ENCODE measurements around the gene VIPR1. TPM values are rescaled to one million over a fixed set of nuclear protein-coding genes. Genes with fewer than 3 reads are reported as not detected.

Gene VIPR1, protein sequence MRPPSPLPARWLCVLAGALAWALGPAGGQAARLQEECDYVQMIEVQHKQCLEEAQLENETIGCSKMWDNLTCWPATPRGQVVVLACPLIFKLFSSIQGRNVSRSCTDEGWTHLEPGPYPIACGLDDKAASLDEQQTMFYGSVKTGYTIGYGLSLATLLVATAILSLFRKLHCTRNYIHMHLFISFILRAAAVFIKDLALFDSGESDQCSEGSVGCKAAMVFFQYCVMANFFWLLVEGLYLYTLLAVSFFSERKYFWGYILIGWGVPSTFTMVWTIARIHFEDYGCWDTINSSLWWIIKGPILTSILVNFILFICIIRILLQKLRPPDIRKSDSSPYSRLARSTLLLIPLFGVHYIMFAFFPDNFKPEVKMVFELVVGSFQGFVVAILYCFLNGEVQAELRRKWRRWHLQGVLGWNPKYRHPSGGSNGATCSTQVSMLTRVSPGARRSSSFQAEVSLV
- polyA plus RNA-seq (2013, experiment 1 of 2; ENCODE audit: insufficient read length): not detected
- not detected for polyA plus RNA-seq (2013, experiment 2 of 2; ENCODE audit: insufficient read length)

DNA sequence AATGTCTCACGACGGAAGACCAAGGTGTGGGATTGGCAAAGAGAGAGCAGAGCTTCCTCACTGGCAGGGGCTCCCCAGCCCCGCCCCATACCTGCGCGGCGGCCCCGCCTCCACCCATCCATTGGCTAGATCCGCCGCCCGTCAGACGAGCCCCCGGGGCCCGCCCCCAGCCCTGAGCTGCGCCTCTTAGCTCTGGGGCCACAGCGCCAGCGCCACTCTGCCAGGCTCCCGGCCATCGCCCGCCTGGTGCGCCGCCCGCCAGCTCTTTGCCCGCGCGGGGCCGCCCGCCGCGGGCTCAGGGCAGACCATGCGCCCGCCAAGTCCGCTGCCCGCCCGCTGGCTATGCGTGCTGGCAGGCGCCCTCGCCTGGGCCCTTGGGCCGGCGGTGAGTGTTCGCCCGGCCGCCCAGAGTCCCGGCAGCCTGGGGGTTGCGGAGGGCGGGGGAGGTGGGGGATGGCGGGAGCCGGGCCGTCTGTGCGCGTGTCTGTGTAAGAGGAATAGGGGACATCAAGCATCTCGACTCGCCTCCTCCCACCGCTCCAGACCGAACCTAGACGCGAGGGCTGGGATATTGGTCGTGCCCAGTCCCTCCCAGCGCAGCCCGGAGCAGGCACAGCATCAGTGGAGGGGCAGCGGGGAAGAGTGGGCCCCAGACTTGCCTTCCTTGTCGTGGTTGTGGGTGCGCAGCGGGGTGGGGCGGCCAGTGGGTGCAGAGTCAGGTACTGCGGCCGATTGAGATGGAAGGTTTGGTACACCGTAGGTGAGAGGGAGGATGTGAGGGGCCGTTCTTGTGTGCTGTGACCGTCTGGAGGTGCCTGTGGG is at the start of gene VIPR1:
TSS of gene VIPR1 (plus strand) at position 215 of the 822 bp plus-strand sequence. CDS start at position 308, 93 bp downstream.
- DNase-seq: no peak

DNA sequence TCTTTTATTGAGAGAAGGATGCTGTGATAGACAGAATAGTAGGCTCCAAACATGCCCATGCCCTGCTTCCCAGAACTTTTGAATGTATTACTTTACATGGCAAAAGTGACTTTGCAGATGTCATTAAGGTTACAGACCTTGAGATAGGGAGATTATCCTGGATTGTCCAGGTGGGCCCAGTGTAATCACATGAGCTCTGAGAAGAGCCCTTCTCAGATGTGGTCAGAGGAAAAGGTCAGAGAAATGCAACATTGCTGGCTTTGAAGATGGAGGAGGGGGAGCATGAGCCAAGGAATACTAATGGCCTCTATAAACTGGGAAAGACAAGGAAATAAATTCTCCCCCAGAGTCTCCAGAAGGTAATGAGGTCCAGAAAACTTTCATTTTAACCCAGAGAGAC is 46.2 kb upstream of the VIPR1 start:
- DNase-seq: no peak

DNA sequence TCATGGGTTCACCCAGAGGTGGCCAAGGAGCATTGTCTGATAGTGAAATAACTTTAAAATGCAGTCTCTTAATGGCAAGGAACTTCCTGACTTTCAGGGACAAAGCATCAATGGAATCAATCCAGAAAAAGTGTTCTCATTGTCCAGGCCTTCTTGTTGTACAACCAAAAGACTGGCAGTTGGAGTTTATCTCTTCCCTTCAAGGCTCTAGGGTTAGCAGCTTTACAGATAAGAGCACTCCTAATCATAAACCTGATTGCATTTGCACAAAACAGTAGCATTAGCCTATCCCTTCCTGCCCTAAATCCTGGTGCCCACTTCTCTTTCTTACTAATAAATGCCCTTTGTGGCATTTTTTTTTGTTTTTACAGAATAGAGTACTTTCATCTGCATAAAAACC is 43.3 kb upstream of the VIPR1 start:
- DNase-seq: no peak

DNA sequence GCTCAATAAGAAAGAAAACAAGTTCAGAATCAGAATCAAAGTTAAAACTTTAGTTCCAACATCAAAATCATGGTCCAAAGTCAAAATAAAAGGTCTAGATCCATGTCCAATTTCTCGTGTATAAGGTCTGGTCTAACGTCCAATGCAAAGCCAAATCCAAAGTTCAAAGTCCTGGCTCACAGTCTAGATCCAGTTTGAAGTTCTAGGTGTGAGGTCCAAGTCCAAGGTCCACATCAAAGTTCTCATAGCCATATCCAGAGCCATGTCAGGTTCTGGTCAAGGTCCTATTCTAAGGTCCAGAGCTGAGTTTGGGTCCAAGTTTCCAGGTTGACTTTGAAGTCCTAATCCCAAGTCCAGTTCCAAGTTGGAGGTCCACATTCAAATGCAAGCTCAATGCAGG is 40.7 kb upstream of the VIPR1 start:
- DNase-seq: no peak

DNA sequence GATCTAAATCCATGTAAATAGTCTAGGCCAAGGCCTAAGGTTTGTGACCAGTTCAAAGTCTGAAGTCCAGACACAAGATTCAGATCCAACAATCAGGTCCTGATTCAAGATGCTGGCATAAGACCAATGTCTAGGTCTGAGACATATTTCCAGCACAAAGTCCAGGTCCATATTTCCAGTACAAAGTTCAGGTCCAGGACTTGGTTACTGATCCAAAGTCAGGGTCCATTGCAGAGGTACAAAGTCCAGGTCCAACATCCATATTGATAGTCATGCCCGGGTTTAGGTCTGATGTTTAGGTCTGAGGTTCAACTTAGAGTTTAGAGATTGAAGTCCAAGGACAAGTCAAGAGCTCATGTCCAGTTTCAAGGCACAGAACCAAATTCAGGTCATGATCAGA is 39.4 kb upstream of the VIPR1 start:
- no peak for DNase-seq

DNA sequence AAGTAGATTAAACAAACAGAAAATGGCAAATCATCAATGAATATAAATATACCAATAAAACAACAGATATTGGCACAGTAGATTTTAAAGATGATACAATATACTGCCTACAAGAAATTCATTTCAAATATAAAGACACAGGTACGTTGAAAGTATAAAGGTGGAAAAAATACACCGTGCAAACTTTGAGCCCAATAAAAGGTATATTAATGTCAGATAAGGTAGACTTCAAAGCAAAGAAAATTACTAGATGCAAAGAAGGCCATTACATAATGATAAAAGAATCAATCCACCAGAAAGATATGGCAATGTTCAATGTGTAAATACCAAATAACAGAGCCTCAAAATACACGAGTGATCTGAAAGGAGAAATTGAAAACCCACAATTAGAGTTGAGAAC is 34.3 kb upstream of the VIPR1 start:
- DNase-seq: no peak

DNA sequence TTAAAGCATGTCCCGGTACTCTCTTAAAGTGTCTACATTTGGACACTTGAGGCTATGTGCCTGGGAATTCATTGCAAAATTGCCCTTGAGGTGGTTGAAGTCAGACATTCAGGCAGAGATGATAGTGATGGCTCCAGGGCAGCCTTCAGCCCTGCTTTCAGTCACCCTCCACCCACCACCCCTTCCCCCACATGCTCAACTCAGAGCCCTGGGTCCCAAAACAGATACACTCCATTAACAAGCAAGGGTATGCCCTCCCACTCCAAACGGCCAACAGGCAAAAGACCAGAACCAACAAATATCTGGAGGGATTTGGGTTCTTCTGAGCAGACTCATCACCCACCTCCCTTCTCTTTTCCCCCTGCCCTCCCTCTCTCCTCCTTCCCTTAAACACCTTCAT is 29.9 kb upstream of the VIPR1 start:
- no peak for DNase-seq

DNA sequence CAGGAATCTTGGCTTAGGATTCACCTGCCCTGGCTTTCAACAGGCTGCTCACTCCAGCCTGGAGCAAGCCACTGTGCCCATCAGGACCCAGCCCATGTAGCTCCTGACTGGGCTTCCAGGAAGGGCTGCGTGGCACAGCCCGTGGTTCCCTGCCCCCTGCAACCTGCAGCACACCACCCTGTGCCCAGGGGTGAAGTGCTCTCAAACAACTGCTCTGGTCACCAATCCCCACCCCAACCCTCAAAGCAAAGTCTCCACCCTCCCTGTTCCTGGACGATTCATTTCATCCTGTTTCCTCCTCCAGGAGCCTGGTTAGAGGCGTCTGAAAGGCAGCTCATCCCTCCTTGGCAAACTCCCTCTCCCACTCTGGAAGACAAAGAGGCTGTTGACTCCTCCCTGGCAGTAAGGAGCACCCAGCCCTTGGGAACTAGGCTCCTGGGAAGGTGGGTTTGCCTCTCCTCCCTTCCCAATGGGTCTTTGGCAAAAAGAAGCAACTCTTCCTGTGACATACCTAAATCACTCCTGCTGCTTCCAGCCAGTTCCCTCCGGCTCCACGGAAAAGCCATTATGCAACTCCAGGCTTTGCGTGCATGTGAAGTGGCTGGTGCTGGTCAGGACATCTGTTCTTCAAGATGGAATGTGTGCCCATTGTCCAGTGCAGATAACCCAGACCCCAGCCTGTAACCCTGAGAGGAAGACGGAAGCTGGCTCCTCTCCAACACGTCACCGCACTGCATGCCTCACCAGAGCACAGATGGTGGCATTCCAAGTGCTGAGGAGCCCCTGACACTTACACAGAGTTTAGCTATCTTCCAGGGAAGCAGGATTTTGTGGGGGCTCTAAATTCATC is 29.1 kb upstream of the VIPR1 start:
- DNase-seq: peak; percentile 13

DNA sequence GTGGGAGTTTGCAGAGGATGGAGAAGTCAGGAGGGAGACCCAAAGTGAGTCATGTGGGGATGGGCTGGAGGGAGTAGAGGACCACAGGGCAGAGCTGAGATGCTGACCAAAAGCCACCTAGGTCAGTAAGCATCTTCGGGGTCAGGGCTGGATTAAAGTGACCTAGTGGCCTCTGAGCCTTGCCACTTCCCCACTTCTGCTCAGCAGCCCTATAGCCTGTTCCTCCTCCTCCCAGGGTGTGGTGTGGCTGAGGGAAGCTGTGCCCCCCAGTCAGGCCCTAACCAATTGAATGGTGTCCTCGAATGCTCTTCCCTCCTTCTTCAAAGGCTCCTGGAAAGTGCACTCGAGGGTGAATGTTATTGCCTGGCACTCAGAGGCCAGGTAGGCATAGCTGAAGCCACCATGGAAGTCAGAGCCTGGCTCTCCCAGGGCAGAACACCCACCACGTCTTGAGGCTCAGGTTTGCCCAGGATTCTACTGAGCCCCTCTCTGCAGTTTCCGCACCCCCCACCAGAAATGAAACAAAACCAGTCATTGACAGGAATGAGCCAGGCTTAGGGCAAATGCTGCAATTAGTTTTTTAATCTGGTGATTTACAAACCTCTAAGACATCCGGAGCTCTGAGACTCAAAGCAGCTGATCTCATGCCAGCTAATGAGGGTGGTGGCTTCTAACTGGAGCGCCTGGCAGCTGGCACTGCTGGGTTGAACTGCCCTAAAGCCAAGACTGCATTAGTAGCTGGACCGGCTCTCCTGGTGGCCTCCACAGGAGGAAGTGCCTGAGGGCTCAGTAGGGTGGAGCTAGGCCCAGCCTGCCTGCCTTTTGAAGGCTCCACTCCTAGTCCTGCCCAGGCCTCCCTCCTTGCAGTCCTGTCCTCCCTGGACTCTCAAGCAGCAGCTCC is 26.0 kb upstream of the VIPR1 start:
- no peak for DNase-seq

DNA sequence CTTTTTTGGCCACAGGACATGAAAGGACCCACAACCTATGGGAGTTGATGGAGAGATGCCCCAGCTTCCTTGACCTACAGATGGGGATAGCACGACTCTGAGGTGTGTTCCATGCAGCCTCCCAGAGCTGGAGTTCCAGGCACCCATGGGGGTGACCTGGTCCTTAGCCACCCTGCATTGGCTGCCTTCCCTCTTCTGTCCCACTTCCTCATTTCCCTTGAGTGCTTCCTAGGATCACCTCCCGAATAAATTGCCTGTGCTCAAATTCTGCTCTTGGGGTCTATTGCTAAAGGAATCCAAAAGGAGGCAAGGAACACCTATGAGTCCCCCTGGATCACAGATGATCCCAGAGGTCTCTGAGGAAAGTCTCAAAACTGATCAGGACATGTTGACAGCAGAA is 24.7 kb upstream of the VIPR1 start:
- no peak for DNase-seq

DNA sequence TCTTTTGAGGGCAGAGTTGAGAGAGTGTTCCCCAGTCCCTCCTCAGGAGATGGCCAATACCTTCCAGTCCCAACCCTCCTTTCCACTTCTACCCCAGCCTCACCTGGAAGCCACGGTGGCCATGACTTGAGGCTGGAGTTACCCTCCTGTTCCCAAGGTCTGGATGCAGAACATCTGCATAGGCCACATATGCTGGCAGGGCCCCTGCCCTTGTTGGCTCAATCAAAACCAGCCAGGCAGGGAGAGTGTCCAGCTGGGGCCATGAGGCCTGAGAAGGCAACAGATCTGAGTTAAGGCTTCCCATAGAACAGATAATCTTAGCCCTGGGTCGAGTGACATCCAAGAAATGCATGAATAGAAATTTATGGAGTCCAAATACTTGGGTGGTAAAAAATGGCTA is 23.6 kb upstream of the VIPR1 start:
- no peak for DNase-seq

DNA sequence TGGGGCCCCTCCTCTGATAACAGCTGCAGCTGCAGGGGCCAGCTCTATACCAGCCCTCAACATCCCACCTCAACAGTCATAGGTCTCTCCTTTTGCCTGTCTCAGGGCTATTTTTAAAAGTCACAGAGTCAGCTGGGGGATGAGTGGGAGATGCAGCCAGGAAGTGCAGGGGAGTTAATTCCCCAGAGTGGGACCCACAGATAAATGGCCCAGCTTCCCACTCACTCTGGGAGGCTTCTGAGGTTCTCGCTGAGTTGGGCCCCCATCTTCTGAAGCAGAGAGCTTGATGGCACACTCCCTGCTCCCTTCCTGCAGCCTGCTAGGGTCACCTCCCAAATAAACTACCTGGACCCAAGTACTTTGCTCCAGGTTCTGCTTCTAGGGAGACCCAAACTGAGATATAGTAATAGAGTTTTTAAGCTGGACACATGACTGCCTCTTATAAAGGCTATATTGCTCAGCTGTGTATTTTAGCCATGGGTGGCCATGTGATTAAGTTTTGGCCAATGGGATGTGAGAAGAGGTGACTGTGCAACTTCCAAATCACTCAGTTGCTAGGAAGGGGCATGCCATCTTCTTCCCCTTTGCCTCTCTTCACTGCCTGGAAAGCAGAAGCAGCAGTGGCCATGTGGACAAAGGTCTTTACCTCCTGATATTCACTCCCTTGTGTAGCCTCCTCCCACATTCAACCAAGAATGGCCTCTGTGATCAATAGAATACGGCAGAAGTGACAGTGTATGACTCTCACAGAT is 15.5 kb upstream of the VIPR1 start:
- no peak for DNase-seq

DNA sequence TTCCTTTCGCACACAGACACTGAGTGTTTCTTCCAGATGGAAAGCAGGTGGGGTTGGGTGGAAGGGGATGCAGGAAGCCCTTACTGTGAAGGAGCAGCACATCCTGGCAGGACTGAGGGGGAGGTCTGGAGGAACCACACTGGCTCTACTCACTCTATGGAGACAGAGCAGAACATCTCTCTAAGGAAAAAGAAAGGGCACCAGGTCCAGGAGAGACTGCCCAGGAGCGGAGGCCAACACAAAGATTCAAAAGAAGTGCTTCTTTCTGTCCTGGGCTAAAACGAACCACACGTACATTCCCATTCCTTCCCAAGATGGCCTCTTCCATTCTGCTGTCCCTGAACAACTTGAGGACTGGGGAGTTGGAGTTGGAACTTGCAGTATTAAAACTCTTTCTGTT is 13.8 kb upstream of the VIPR1 start:
- no peak for DNase-seq

DNA sequence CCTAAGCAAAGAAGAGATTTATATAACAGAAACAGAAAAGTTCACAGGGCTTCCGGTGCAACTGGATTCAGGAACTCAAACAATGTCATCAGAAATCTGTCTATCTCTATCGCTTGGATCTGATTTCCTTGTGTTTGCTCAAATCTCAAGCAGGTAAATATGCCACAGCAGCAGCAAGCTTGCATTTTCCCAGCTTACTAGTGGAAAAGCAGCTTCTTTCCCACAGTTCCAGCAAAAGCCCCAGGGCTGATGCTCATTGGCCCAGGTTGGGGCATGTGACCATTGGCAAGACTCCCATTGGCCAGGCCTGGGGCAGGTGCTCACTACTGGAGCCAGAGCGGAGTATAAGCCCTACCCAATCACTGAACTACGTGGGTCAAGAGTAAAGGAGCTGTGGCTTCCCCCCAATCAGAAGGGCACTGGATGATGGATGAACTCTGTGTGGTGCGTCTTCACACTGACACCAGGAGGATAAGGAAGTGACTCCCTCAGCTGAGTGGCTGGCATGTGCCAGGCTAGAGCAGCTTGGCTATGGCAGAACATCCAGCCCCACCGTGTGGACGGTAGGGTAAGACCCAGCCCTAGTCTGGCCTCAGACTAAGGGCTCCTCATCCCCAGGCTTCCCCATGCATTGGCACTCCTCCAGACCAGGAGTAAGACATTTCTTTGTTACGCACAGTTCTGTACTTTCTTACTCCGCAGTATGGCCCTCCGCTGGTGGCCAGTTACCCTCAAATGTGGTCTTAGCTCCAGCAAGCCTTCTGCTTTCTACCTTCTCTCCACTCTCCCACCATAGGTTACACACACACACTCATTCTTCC is 13.1 kb upstream of the VIPR1 start:
- no peak for DNase-seq

DNA sequence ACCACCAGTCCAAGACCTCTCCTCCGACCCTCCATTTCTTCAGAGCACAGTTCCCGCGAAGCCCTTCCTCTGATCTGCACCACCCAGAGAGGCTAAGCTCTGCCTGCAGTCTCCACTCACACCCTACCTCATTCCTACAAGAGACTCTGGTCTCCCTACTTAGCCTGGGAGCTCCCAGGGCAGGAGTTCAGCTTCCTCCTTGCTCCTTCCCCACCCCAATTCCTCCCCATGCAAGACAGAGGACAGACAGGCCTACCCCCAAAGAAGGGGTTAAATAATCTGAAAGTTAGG is 12.6 kb upstream of the VIPR1 start:
- no peak for DNase-seq

DNA sequence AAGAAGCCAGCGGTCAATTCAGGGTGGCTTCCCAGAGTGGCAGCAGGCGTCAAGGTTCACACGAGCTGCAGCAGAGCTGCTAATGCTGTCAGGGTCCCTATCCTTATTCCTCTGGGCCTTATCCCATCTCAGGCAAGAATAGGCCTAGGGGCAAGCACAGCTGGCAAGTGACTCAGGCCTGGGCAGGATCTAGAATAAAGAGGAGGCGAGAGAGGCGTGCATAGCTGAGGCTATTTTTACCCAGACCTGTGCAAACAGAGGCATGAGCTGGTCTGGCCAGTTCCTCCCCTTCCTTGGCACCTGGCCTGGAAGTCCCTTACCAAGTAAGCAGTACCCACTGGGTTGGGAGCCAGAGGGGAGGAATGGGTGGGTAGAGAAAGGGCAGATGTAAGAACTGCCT is 12.2 kb upstream of the VIPR1 start:
- DNase-seq: no peak

DNA sequence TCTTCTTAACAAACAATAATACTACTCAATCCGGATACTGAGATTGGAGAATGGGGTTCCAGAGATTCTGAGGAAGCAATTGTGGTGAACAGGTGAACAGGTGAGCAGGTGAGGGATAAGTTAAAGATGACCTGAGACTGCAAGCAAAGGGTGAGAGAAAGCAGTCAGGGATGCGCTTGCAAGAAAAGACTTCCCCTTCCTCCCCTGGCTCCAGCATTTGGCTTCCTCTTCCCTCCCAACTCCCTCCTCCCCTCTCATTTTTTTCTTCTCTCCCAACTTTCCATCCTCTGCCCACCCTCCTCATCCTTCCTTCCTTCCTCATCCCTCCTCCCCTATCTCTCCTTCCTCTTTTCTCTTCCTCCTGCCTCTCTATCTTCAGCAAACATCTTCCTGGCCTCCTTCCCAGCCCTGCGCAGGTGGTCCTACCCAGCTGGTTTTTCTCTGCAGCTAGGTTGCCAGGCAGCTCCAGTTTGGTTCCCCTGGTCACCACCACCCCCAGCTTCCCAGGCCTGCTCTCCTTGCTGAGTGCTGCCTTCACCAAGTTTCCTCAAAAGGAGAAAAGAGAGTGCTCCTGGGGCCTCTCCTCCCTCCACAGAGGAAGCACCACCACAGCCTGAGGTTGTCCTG is 10.4 kb upstream of the VIPR1 start:
- DNase-seq: no peak

DNA sequence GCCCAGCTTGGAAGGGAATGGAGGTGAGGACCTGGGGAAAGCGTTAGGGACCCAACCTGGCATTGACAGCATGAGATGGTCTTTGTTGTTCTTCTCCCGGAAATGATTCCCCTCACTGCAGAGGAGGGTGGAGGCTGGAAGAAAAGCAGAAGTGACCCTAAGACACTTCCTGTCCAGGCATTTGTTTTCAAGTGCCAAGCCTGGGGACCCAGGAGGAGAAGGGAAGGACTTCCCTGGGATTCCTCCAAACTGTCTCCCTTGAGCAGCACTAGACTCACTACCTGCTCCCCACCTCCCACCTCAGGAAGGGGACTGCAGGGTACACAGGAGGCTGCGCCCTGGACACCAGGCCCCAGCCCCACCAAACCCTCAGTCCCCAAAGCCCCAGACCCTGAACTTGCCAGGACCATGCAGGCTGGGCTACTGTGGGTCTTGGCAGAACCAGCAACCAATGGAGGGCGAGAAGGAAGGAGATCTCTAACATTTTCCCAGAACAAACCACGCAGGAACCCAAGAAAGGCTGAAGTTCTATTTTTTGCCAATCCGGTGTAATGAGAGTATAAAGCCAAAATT is 9.8 kb upstream of the VIPR1 start:
- no peak for DNase-seq

DNA sequence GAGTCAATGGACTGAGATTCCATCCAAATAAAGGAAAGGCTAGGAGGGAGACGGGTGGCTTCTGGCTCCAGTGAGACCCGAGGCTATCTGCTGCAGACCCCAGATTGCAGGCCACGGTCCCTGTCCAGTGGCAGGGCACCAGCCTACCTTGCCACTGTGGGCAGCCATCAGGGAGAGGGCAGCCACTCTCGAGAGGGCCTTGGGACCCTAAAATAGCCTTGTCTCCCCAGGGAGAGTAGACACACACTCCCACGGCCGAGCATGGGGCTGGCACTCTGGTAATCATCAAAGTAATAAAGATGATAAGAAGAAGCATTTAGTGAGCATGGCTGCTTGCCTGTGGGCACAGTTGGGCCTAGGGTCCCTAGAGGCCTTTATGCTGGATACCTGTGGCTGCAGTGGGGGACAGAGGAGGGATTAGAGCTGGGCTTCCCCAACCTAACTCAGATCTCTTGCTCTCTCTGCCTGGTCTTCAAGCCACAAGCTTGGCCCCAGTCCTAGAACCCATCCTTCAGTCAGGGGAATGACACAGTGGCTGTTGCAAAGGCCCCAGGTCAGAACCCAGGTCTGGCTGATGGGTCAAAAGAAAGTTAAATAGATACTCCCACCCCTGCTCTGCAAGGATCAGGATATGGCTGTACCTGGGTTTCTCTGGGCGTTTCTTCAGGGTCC is 9.2 kb upstream of the VIPR1 start:
- no peak for DNase-seq
